Thoracic aorta (tissue), 2 donors: Measurements from ENCODE around the gene RBM28. TPM values are rescaled to one million over a fixed set of nuclear protein-coding genes. Genes with fewer than 3 reads are reported as not detected.

Experiments
- ATAC-seq: fragments of 150-250 bp; one replicate; pipeline ENCODE4 v1.8.0; 2017; ENCODE audit warnings: low read depth; ENCODE audit not compliant: insufficient number of reproducible peaks, low FRiP score
- DNase-seq: peaks from one replicate; pipeline ENCODE4 v3.0.0-alpha.2; 2020; ENCODE audit warnings: low spot score
- H3K27ac ChIP-seq, 2 donors: fragments of 200-600 bp; sonication (generic); 1 replicate in 1 of 2; 2 replicates in 1 of 2; pipeline ENCODE4 v1.5.1; 2016; ENCODE audit warnings: mild to moderate bottlenecking in 2 of 2, moderate library complexity in 2 of 2
- H3K27me3 ChIP-seq: fragments of 200-600 bp; sonication (generic); replicated peaks from 2 replicates; pipeline ENCODE4 v1.6.0; 2016; ENCODE audit warnings: mild to moderate bottlenecking; ENCODE audit not compliant: insufficient read depth
- H3K36me3 ChIP-seq: fragments of 200-600 bp; sonication (generic); one replicate; pipeline ENCODE4 v1.5.1; 2016
- H3K4me1 ChIP-seq, 2 donors: fragments of 200-600 bp; sonication (generic); 1 replicate in 1 of 2; 2 replicates in 1 of 2; pipeline versions ENCODE4 v1.5.1 to v1.6.0; 2016; ENCODE audit warnings: low read depth in 2 of 2, mild to moderate bottlenecking in 1 of 2; ENCODE audit not compliant: control insufficient read depth in 1 of 2
- H3K4me3 ChIP-seq: fragments of 200-600 bp; sonication (generic); 2 replicates; pipeline ENCODE4 v1.5.1; 2016; ENCODE audit warnings: mild to moderate bottlenecking
- H3K9me3 ChIP-seq: fragments of 200-600 bp; sonication (generic); 2 replicates; pipeline ENCODE4 v1.5.1; 2016
- CTCF ChIP-seq: fragments of 200-600 bp; sonication (generic); IDR thresholded peaks from one replicate; pipeline ENCODE4 v1.5.1; 2019; ENCODE audit warnings: antibody characterized with exemption
- total RNA-seq, 2 donors: library from RNA; depleted of rRNA; stranded (reverse); fragments of >200 nt; gene quantifications; one replicate each; pipeline versions ENCODE4 v1.1.0 to v1.2.3, GENCODE V29; 2016

RBM28 gene
- total RNA-seq, 2 donors from 2014 or later = 20.6 to 49.2 TPM

- DNase-seq = no peak
- Histone ChIP-seq H3K4me3 (no peak overlapping the region), H3K27ac (no peak overlapping the region), H3K4me1 (peaks cover 6 to 15% of the 10 kb centered on the region in 2 donors), H3K9me3 (no peaks in the 10 kb centered on the region), H3K27me3 (no peaks in the 10 kb centered on the region), H3K36me3 (no peaks in the 10 kb centered on the region)
- ATAC-seq = no peak
- TF ChIP-seq CTCF = no peak
Measured at GRCh38 chr7:128353189-128353588, 9.5 kb upstream of the RBM28 start.

- DNase-seq = no peak
- peak overlapping the region; percentile 66 for H3K4me3 ChIP-seq
- H3K27ac ChIP-seq = no peak overlapping the region
- TF ChIP-seq CTCF = no peak
- H3K36me3 ChIP-seq = no peaks in the 10 kb centered on the region
- H3K4me1 ChIP-seq = peaks cover 6 to 15% of the 10 kb centered on the region in 2 donors
- no peak for ATAC-seq
- H3K9me3 ChIP-seq = no peaks in the 10 kb centered on the region
- H3K27me3 ChIP-seq = no peaks in the 10 kb centered on the region
Measured at GRCh38 chr7:128352636-128353035, 8.9 kb upstream of the RBM28 start.

GRCh38 chr7:128352153-128352537, 8.4 kb upstream of the RBM28 start:
- Histone ChIP-seq H3K27ac (no peak overlapping the region), H3K4me3 (peak overlapping the region; percentile 66), H3K36me3 (no peaks in the 10 kb centered on the region), H3K9me3 (no peaks in the 10 kb centered on the region), H3K4me1 (peaks cover 6 to 15% of the 10 kb centered on the region in 2 donors), H3K27me3 (no peaks in the 10 kb centered on the region)
- ATAC-seq = peak; percentile 30
- no peak for DNase-seq
- TF ChIP-seq CTCF = peak; percentile 63

DNA sequence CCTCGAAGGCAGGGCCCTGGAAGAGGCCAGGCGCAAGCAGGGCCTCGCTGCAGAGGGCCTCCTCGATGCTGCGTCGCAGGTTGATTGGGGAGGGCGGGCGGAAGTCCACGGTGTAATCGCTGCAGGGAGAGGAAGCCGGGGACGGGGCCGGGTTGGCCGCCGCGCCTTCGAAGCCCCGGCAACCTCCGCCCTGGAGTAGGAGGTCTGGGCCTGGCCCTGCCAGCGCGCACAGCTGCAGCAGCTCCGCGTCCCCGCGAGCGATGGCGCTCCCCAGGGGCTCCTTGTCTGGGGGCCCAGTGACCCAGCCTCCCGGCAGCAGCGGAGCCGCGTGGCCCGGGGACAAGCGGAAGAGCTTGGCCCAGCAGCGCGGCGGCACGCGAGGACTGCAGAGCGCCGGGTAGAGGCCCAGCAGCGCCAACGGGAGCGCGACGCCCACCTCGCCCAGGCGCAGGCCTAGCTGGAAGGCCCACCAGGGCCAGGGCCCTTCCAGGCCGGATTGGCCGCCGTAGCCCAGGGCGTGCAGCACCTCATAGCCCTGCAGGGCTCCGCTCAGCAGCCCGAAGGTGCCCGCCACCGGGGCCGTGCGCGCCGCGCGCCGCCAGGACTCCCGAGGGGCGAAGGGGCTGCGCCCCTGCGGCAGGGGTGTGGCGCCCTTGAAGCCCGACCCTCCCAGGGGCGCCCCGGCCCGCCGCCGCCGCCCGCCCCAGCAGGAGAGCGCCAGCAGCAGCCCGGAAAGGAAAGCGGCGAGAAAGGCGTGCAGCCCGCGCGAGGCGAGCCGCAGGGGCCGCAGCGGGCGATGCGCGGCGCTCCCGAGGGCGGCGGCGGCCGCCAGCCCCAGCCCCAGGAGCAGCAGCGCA, 7.8 kb upstream of the RBM28 start:
- H3K9me3 ChIP-seq = no peaks in the 10 kb centered on the region
- DNase-seq (no peak), ATAC-seq (peak; percentile 17)
- no peaks in the 10 kb centered on the region for H3K36me3 ChIP-seq
- no peaks in the 10 kb centered on the region for H3K27me3 ChIP-seq
- H3K27ac ChIP-seq = no peak overlapping the region
- H3K4me3 ChIP-seq = peak overlapping the region; percentile 66
- H3K4me1 ChIP-seq = peaks cover 6 to 15% of the 10 kb centered on the region in 2 donors
- no peak for TF ChIP-seq CTCF

DNA sequence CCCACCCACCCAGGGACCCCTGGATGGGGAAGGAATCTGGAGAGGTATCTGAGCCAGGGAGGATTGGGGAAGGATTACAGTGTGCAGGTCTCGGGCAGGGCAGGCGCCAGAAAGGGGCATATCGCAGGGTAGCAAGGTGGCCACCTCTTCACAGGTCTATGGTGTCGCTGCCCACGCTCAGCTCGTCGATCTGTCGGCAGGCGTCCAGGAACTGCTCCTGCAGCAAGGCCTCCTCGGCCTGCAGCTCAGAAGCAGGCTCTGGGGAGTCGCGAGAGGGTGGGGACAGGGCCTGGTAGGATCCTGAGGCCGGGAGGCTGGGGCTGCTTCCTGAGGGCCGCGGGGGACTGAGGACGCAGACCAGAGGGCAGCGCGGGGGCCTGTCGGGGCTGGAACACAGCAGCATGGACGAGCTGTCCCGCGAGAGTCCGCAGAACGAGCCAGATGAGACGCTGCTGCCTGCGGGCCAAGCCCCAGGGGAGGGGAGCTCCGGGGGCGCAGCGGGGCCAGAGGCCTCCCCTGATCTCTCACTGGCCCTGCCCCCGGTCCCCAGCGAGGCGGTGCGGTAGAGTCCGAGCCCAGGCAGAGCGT, 7.1 kb upstream of the RBM28 start:
- DNase-seq (no peak), ATAC-seq (no peak)
- TF ChIP-seq CTCF = no peak
- Histone ChIP-seq H3K4me1 (peaks cover 6 to 15% of the 10 kb centered on the region in 2 donors), H3K27ac (no peak overlapping the region), H3K4me3 (peak overlapping the region; percentile 66), H3K27me3 (no peaks in the 10 kb centered on the region), H3K9me3 (no peaks in the 10 kb centered on the region), H3K36me3 (no peaks in the 10 kb centered on the region)
